ENCODE data around the gene SLC2A13.
"Not testable (repeated sequence)": the region's sequence is repeated elsewhere in the genome, so short reads cannot be mapped to it uniquely, and the experiment has no call there.

SLC2A13 gene

GRCh38 chr12:40033242-40033630 lies 72.6 kb downstream of the SLC2A13 start:
- Histone ChIP-seq H3K9me3 (ENCODE audit: control insufficient read depth, low read depth, low read length) (no peaks in the 10 kb centered on the region), H3K36me3 (ENCODE audit: control insufficient read depth, low read depth, low read length) (no peaks in the 10 kb centered on the region), H3K27ac (ENCODE audit: low read length) (no peak overlapping the region), H3K27me3 (ENCODE audit: control insufficient read depth, insufficient read depth, low read length) (no peaks in the 10 kb centered on the region), H3K4me3 (ENCODE audit: low read length) (no peak overlapping the region), H3K9ac (ENCODE audit: low read length) (no peak overlapping the region), H3K4me1 (ENCODE audit: control insufficient read depth, low read depth, low read length) (peaks cover 38% of the 10 kb centered on the region)

- H3K9ac ChIP-seq (ENCODE audit: low read length), result no peak overlapping the region
- H3K27ac ChIP-seq (ENCODE audit: low read length), result no peak overlapping the region
- no peaks in the 10 kb centered on the region for H3K9me3 ChIP-seq (ENCODE audit: control insufficient read depth, low read depth, low read length)
- no peaks in the 10 kb centered on the region for H3K36me3 ChIP-seq (ENCODE audit: control insufficient read depth, low read depth, low read length)
- peak overlapping the region; percentile 14 for H3K4me3 ChIP-seq (ENCODE audit: low read length)
- peaks cover 38% of the 10 kb centered on the region for H3K4me1 ChIP-seq (ENCODE audit: control insufficient read depth, low read depth, low read length)
- H3K27me3 ChIP-seq (ENCODE audit: control insufficient read depth, insufficient read depth, low read length), result no peaks in the 10 kb centered on the region
Observed at GRCh38 chr12:40032433-40033241, 73.2 kb downstream of the SLC2A13 start.

- no peaks in the 10 kb centered on the region for H3K36me3 ChIP-seq (ENCODE audit: control insufficient read depth, low read depth, low read length)
- H3K9me3 ChIP-seq (ENCODE audit: control insufficient read depth, low read depth, low read length), result no peaks in the 10 kb centered on the region
- H3K27me3 ChIP-seq (ENCODE audit: control insufficient read depth, insufficient read depth, low read length), result no peaks in the 10 kb centered on the region
- H3K4me3 ChIP-seq (ENCODE audit: low read length), result peak overlapping the region; percentile 14
- H3K27ac ChIP-seq (ENCODE audit: low read length), result no peak overlapping the region
- H3K4me1 ChIP-seq (ENCODE audit: control insufficient read depth, low read depth, low read length), result peaks cover 38% of the 10 kb centered on the region
- H3K9ac ChIP-seq (ENCODE audit: low read length), result no peak overlapping the region
Observed at GRCh38 chr12:40031965-40032364, 73.9 kb downstream of the SLC2A13 start.

- peaks cover 38% of the 10 kb centered on the region for H3K4me1 ChIP-seq (ENCODE audit: control insufficient read depth, low read depth, low read length)
- H3K36me3 ChIP-seq (ENCODE audit: control insufficient read depth, low read depth, low read length); H3K4me3 ChIP-seq (ENCODE audit: low read length); H3K27ac ChIP-seq (ENCODE audit: low read length); H3K27me3 ChIP-seq (ENCODE audit: control insufficient read depth, insufficient read depth, low read length); H3K9me3 ChIP-seq (ENCODE audit: control insufficient read depth, low read depth, low read length); H3K9ac ChIP-seq (ENCODE audit: low read length): not testable (repeated sequence)
Observed at GRCh38 chr12:40030970-40031369, 74.9 kb downstream of the SLC2A13 start.

GRCh38 chr12:40028296-40028695 lies 77.6 kb downstream of the SLC2A13 start:
- H3K4me3 ChIP-seq (ENCODE audit: low read length), result no peak overlapping the region
- H3K27me3 ChIP-seq (ENCODE audit: control insufficient read depth, insufficient read depth, low read length), result no peaks in the 10 kb centered on the region
- no peaks in the 10 kb centered on the region for H3K36me3 ChIP-seq (ENCODE audit: control insufficient read depth, low read depth, low read length)
- no peak overlapping the region for H3K27ac ChIP-seq (ENCODE audit: low read length)
- H3K4me1 ChIP-seq (ENCODE audit: control insufficient read depth, low read depth, low read length), result peaks cover 24% of the 10 kb centered on the region
- no peaks in the 10 kb centered on the region for H3K9me3 ChIP-seq (ENCODE audit: control insufficient read depth, low read depth, low read length)
- no peak overlapping the region for H3K9ac ChIP-seq (ENCODE audit: low read length)

GRCh38 chr12:40022850-40023249 lies 83.0 kb downstream of the SLC2A13 start:
- Histone ChIP-seq H3K36me3 (ENCODE audit: control insufficient read depth, low read depth, low read length) (no peaks in the 10 kb centered on the region), H3K4me1 (ENCODE audit: control insufficient read depth, low read depth, low read length) (peaks cover 35% of the 10 kb centered on the region), H3K9ac (ENCODE audit: low read length) (no peak overlapping the region), H3K27ac (ENCODE audit: low read length) (no peak overlapping the region), H3K4me3 (ENCODE audit: low read length) (no peak overlapping the region), H3K27me3 (ENCODE audit: control insufficient read depth, insufficient read depth, low read length) (no peaks in the 10 kb centered on the region), H3K9me3 (ENCODE audit: control insufficient read depth, low read depth, low read length) (no peaks in the 10 kb centered on the region)

- H3K9me3 ChIP-seq (ENCODE audit: control insufficient read depth, low read depth, low read length), result no peaks in the 10 kb centered on the region
- no peaks in the 10 kb centered on the region for H3K27me3 ChIP-seq (ENCODE audit: control insufficient read depth, insufficient read depth, low read length)
- no peak overlapping the region for H3K27ac ChIP-seq (ENCODE audit: low read length)
- peaks cover 35% of the 10 kb centered on the region for H3K4me1 ChIP-seq (ENCODE audit: control insufficient read depth, low read depth, low read length)
- H3K9ac ChIP-seq (ENCODE audit: low read length), result peak overlapping the region; percentile 17
- H3K36me3 ChIP-seq (ENCODE audit: control insufficient read depth, low read depth, low read length), result no peaks in the 10 kb centered on the region
- H3K4me3 ChIP-seq (ENCODE audit: low read length), result peak overlapping the region; percentile 15
Observed at GRCh38 chr12:40020261-40020691, 85.6 kb downstream of the SLC2A13 start.

GRCh38 chr12:40017488-40017887 lies 88.4 kb downstream of the SLC2A13 start:
- no peaks in the 10 kb centered on the region for H3K27me3 ChIP-seq (ENCODE audit: control insufficient read depth, insufficient read depth, low read length)
- H3K27ac ChIP-seq (ENCODE audit: low read length), result no peak overlapping the region
- H3K4me3 ChIP-seq (ENCODE audit: low read length), result no peak overlapping the region
- H3K4me1 ChIP-seq (ENCODE audit: control insufficient read depth, low read depth, low read length), result peaks cover 35% of the 10 kb centered on the region
- H3K9ac ChIP-seq (ENCODE audit: low read length), result no peak overlapping the region
- H3K36me3 ChIP-seq (ENCODE audit: control insufficient read depth, low read depth, low read length), result no peaks in the 10 kb centered on the region
- H3K9me3 ChIP-seq (ENCODE audit: control insufficient read depth, low read depth, low read length), result no peaks in the 10 kb centered on the region

- Histone ChIP-seq H3K4me3 (ENCODE audit: low read length) (no peak overlapping the region), H3K9ac (ENCODE audit: low read length) (no peak overlapping the region), H3K36me3 (ENCODE audit: control insufficient read depth, low read depth, low read length) (no peaks in the 10 kb centered on the region), H3K4me1 (ENCODE audit: control insufficient read depth, low read depth, low read length) (peaks cover 32% of the 10 kb centered on the region), H3K9me3 (ENCODE audit: control insufficient read depth, low read depth, low read length) (no peaks in the 10 kb centered on the region), H3K27me3 (ENCODE audit: control insufficient read depth, insufficient read depth, low read length) (no peaks in the 10 kb centered on the region), H3K27ac (ENCODE audit: low read length) (no peak overlapping the region)
Observed at GRCh38 chr12:40016980-40017379, 88.9 kb downstream of the SLC2A13 start.

- no peaks in the 10 kb centered on the region for H3K36me3 ChIP-seq (ENCODE audit: control insufficient read depth, low read depth, low read length)
- no peaks in the 10 kb centered on the region for H3K27me3 ChIP-seq (ENCODE audit: control insufficient read depth, insufficient read depth, low read length)
- H3K9me3 ChIP-seq (ENCODE audit: control insufficient read depth, low read depth, low read length), result no peaks in the 10 kb centered on the region
- peaks cover 30% of the 10 kb centered on the region for H3K4me1 ChIP-seq (ENCODE audit: control insufficient read depth, low read depth, low read length)
- no peak overlapping the region for H3K4me3 ChIP-seq (ENCODE audit: low read length)
- H3K9ac ChIP-seq (ENCODE audit: low read length), result no peak overlapping the region
- H3K27ac ChIP-seq (ENCODE audit: low read length), result no peak overlapping the region
Observed at GRCh38 chr12:40015881-40016280, 90.0 kb downstream of the SLC2A13 start.

- Histone ChIP-seq H3K4me3 (ENCODE audit: low read length) (no peak overlapping the region), H3K9me3 (ENCODE audit: control insufficient read depth, low read depth, low read length) (no peaks in the 10 kb centered on the region)
Observed at GRCh38 chr12:40015345-40015744, 90.5 kb downstream of the SLC2A13 start.

GRCh38 chr12:40013847-40014246 lies 92.0 kb downstream of the SLC2A13 start:
- peaks cover 13% of the 10 kb centered on the region for H3K4me1 ChIP-seq (ENCODE audit: control insufficient read depth, low read depth, low read length)
- no peaks in the 10 kb centered on the region for H3K36me3 ChIP-seq (ENCODE audit: control insufficient read depth, low read depth, low read length)
- H3K9ac ChIP-seq (ENCODE audit: low read length), result no peak overlapping the region
- no peak overlapping the region for H3K27ac ChIP-seq (ENCODE audit: low read length)
- no peaks in the 10 kb centered on the region for H3K27me3 ChIP-seq (ENCODE audit: control insufficient read depth, insufficient read depth, low read length)
- no peaks in the 10 kb centered on the region for H3K9me3 ChIP-seq (ENCODE audit: control insufficient read depth, low read depth, low read length)
- H3K4me3 ChIP-seq (ENCODE audit: low read length), result no peak overlapping the region

More at GRCh38 chr12:40015345-40015744, 90.5 kb downstream of the SLC2A13 start:
- Histone ChIP-seq H3K36me3 (ENCODE audit: control insufficient read depth, low read depth, low read length) (no peaks in the 10 kb centered on the region), H3K9ac (ENCODE audit: low read length) (no peak overlapping the region), H3K27me3 (ENCODE audit: control insufficient read depth, insufficient read depth, low read length) (no peaks in the 10 kb centered on the region), H3K27ac (ENCODE audit: low read length) (no peak overlapping the region), H3K4me1 (ENCODE audit: control insufficient read depth, low read depth, low read length) (peaks cover 25% of the 10 kb centered on the region)
